SKM-1 (cell line): ENCODE results near the gene SOCS6.

Experiments
- DNase-seq: peaks from one replicate; lab custom pipeline; 2025; ENCODE audit not compliant: unreplicated experiment; lab: John Stamatoyannopoulos, UW

Gene SOCS6

DNA sequence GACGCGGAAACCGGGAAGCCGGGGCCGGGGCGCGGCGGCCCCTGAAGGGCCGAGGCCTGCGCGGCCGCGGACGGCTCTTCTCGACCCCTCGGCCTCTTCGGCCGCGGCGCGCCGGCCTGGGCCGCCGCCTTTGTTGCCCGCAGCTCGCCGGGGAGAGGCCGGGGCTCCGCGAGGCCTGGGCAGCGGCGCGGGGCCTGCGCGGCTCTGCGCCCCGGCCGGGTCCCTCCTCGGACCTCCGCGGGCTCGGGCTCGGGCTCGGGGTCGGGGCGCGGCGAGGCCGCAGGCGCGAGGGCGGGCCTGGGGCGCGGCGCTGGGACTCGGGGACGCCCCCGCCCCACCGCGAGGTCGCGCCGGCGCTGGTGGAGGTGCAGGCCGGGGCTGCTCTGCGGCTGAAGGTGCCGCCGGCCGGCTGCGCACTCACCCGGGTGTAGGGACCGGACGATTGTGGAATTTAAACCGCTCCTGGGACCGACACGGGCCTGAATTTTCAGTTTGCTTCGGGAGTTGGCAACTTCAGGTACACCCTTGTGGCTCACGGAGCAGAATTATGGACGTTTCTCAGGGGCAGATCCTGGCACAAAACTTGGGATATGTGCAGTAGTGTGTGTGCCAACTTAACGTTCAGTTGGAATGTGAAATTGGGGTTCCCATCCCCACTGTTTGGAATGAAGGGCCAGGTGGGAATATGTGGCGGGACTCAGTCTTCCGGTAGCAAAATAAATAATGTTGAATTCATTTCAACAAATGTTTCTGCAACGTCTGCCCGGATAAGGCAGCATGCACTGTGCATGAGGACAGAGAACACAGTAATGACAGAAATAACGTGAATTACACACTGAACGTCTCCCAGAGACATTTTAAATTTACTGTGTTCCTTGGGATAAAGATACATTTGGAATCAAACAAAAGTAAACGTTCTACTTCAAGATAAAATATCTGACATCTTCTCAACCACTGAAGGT lies 787 bp downstream of the SOCS6 start:
- peak; percentile 16 for DNase-seq

GRCh38 chr18:70290482-70291294 lies 1.8 kb downstream of the SOCS6 start:
- no peak for DNase-seq

DNA sequence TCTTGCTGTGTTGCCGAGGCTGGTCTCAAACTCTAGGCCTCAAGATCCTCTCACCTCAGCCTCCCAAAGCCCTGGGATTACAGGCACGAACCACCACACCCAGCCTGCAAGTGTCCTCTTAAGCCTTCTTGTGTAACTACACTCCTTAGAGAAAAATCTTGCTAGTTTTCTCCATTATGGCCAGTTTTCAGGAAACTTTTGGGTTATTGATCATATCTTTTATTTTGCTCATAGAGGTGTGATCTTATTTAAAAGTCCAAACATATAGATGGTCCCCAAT lies 2.4 kb downstream of the SOCS6 start:
- DNase-seq = no peak

DNA sequence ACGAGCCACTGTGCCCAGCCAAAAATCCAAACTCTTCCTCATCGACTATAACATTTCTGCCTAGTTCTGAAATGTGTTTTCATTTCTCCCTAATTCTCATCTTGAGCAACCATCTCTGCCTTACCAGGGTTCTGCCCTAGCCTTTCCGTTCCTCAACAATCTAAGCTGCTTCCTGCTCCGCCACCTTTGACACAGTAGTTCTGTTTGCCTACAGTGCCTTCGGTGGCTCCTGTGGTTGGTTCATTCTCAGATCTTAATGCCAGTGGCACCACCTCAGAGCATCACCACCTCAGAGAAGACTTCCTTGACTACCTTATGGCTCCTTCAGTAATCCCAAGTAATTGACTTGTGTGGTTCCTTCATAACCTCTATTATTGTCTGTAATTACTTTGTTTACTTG lies 3.8 kb downstream of the SOCS6 start:
- DNase-seq = no peak

DNA sequence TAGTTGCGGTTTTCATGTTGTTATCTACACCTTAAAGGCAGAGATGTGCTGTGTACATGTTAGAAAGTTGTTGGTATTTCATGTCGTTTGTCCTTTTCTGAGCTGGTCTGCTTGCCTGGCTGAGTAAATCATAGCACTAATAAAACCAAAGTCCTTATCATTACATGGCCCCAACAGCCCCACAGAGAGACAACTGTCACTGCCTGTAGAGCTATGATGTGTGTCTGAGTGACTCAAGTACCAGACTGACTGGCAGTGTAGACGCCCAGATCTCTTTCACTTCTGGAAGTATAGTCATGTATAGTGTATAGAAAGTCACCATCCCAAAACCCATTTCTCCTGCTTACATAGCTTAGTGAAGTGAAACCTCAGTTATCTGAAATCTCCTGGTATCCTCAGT lies 4.3 kb downstream of the SOCS6 start:
- no peak for DNase-seq

DNA sequence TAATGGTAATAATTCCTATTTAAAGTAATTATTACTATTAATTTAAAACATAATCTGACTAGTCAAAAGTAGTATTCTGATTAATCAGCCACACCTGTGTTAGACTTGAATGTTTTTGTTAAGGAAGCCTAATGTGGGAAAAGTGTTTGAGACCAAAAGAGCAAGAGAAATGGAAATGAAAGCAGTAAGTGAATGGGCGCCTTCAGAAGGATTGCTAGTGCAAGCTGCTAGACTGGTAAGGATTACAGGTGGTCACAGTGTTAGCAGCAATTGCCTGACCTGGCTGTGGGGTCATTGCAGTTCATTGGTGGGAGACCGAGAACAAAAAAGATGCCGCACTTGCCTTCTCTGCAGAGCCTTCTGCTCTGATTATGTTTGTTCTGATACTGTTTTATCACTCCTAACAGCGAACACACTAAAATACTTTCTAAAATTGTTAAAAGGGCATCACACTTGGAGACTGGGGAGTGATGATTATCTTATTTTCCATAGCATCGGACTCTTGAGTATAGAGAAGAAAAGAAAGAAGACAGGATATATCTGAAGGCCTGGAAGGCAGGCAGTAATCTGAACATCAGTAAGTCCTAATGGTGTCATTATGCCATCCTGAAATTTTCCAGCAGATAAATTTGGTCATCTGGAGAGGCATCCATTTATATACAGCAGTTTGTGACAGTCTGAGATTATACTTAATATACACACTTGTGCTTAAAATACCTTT lies 5.8 kb downstream of the SOCS6 start:
- DNase-seq = no peak

GRCh38 chr18:70295192-70296188 lies 6.6 kb downstream of the SOCS6 start:
- DNase-seq = no peak

GRCh38 chr18:70296289-70296688 lies 7.4 kb downstream of the SOCS6 start:
- DNase-seq = no peak

- DNase-seq = no peak
These were observed 7.9 kb downstream of the SOCS6 start for GRCh38 chr18:70296781-70297180.

DNA sequence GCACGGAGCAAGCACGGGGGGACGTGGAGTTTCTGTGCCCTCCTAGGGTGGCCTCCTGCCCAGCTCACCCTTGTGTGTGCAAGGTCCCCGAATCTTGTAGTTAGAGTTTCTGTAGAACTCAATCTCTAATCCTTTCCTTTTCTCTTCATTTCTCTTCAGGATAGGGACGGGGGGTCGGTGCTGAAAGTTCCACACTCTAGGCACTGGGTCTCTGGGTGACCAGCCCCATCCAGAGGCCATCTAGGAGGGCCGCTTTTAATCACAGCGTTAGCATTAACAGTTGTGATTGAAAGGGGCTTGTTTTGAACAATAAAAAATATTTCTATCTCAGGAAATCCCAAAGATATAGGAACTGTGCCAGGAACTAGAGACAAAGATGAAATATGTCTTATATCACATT lies 10.5 kb downstream of the SOCS6 start:
- no peak for DNase-seq

GRCh38 chr18:70301667-70302066 lies 12.8 kb downstream of the SOCS6 start:
- no peak for DNase-seq

- no peak for DNase-seq
These were observed 19.9 kb downstream of the SOCS6 start for GRCh38 chr18:70308555-70309294.

GRCh38 chr18:70310560-70311320 lies 21.9 kb downstream of the SOCS6 start:
- DNase-seq = no peak

DNA sequence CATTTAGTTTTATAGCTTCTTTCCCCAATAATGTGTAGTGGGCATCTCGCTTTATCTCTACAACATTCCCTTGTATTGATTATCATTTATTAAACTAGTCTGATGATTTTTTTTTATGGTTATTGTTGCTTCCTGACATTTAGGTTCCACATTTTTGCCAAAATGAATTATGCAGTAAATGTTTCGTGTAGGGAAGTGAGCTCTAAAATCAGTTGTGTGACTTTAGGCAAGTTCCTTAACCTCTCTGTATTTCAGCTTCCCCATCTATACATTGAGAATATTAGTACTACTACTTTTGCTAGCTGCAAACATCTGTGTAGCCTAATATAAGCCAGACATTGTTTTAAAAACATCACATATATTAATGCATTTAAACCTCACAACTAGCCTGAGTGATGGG lies 22.9 kb downstream of the SOCS6 start:
- no peak for DNase-seq

DNA sequence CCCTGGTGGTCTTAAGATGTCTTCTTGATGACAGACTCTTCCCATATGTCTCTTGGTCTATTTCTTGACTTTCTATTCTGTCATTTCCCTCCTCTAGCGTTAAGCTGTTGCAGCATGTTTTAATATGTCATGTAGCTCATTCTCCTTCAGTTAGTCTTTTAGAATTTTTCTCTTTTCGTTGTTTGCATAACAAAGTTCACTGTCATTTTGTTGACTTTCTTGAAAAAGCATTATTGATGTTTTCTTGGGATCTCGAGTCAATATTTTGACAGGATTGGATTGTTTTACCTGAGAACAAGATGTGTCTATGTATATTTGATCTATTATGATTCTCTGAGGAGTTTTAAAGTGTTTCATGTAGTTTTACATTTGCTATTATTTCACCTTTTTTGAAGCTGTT lies 24.8 kb downstream of the SOCS6 start:
- no peak for DNase-seq

- no peak for DNase-seq
These were observed 25.4 kb downstream of the SOCS6 start for GRCh38 chr18:70314151-70314782.

- no peak for DNase-seq
These were observed 30.3 kb downstream of the SOCS6 start for GRCh38 chr18:70319187-70319586.

DNA sequence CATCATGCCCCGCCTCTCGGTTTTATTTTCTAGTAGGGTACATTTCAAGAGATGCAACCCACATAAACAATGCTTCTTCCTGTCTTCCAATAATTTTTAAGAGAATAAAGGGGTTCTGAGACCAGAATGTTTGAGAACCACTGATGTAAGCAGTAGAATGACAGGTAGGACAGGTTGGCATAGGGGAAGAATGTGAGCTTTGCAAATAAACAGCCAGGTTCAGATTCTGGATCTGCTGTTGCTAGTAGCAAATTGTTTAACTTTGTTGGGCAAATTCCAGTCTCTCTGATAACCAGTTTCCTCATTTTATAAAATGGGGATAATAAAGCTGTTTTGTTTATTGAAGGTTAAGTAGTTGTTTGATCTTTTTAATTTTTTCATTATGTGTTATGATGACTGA lies 32.8 kb downstream of the SOCS6 start:
- DNase-seq = no peak

GRCh38 chr18:70322385-70322784 lies 33.5 kb downstream of the SOCS6 start:
- no peak for DNase-seq
